NB4 (cell line): Measurements from ENCODE around the gene GABRG3.

Experiments
- POLR2A ChIP-seq: IDR thresholded peaks from 2 replicates; pipeline ENCODE4 v1.6.1; 2011; ENCODE audit warnings: mild to moderate bottlenecking; ENCODE audit not compliant: insufficient read length; ENCODE audit errors: extremely low read depth
- TF ChIP-seq, protein P1 (sequence below): IDR thresholded peaks from one replicate; pipeline ENCODE4 v1.5.1; 2012; ENCODE audit warnings: low read depth, low read length
- TF ChIP-seq, protein P2 (sequence below): IDR thresholded peaks from 2 replicates; pipeline ENCODE4 v1.6.1; 2011; ENCODE audit warnings: low read depth, low read length

DNA sequence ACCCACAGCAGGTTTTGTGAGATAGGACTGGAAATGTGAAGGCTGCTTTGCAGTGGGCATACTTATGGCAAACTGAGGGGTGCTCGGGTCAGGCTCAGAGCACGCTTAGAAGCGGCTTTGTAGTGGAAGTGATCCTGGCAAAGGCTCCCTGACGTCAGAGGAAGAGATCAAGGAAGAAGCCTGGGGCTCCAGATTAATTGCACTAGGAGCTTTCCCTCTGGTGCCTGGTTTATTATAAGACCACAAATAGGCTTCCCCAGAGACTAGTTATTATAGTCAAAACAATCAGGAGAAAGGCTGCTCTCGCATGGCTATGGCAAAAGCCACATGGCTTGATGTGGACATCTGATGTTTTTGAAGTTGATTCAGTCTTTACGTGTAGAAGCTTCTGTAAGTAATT lies 515.1 kb downstream of the GABRG3 start:
- TF ChIP-seq, protein P1, sequence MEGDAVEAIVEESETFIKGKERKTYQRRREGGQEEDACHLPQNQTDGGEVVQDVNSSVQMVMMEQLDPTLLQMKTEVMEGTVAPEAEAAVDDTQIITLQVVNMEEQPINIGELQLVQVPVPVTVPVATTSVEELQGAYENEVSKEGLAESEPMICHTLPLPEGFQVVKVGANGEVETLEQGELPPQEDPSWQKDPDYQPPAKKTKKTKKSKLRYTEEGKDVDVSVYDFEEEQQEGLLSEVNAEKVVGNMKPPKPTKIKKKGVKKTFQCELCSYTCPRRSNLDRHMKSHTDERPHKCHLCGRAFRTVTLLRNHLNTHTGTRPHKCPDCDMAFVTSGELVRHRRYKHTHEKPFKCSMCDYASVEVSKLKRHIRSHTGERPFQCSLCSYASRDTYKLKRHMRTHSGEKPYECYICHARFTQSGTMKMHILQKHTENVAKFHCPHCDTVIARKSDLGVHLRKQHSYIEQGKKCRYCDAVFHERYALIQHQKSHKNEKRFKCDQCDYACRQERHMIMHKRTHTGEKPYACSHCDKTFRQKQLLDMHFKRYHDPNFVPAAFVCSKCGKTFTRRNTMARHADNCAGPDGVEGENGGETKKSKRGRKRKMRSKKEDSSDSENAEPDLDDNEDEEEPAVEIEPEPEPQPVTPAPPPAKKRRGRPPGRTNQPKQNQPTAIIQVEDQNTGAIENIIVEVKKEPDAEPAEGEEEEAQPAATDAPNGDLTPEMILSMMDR = no peak
- no peak for TF ChIP-seq POLR2A
- TF ChIP-seq, protein P2, sequence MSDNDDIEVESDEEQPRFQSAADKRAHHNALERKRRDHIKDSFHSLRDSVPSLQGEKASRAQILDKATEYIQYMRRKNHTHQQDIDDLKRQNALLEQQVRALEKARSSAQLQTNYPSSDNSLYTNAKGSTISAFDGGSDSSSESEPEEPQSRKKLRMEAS = no peak
